Stimulated activated CD8-positive, alpha-beta memory T cell treated with anti-CD3 and anti-CD28 coated beads, Interleukin-4, amount 100 ng/mL, for 4 hours (primary cell): ENCODE data around the gene SFN.
"Not testable (repeated sequence)": the region's sequence is repeated elsewhere in the genome, so short reads cannot be mapped to it uniquely, and the experiment has no call there.

ENCODE experiments used
- DNase-seq, 2 donors: peaks; one replicate each; pipeline ENCODE4 v3.0.0-alpha.2; 2020; ENCODE audit warnings: low read depth in 2 of 2, low spot score in 1 of 2

Gene SFN

GRCh38 chr1:26862781-26863684 lies at the start of gene SFN:
Gene SFN, plus strand, starts transcription at chr1:26863149. Its CDS starts 64 bp downstream, at chr1:26863213.
- DNase-seq: no peak

GRCh38 chr1:26814377-26814776 lies 48.6 kb upstream of the SFN start:
- no peak for DNase-seq

- no peak for DNase-seq
These were observed 48.1 kb upstream of the SFN start for GRCh38 chr1:26814893-26815292.

GRCh38 chr1:26820784-26821269 lies 42.1 kb upstream of the SFN start:
- DNase-seq: no peak

- DNase-seq: no peak
These were observed 40.1 kb upstream of the SFN start for GRCh38 chr1:26822737-26823395.

- DNase-seq: no peak
These were observed 38.2 kb upstream of the SFN start for GRCh38 chr1:26824731-26825130.

- DNase-seq: peak in 1 of 2 donors; percentile 36
These were observed 36.5 kb upstream of the SFN start, which contains the start of gene ZDHHC18 for GRCh38 chr1:26826261-26827105. Gene ZDHHC18, plus strand, starts transcription at chr1:26826688. Its CDS starts 117 bp downstream, at chr1:26826805.

GRCh38 chr1:26827106-26827604 lies 35.8 kb upstream of the SFN start:
- no peak for DNase-seq

- no peak for DNase-seq
These were observed 35.3 kb upstream of the SFN start for GRCh38 chr1:26827663-26828062.

GRCh38 chr1:26828411-26828991 lies 34.4 kb upstream of the SFN start:
- no peak for DNase-seq

- no peak for DNase-seq
These were observed 33.6 kb upstream of the SFN start for GRCh38 chr1:26829184-26829911.

- no peak for DNase-seq
These were observed 31.9 kb upstream of the SFN start for GRCh38 chr1:26831059-26831458.

GRCh38 chr1:26831546-26832248 lies 31.3 kb upstream of the SFN start:
- DNase-seq: no peak

GRCh38 chr1:26832249-26832960 lies 30.5 kb upstream of the SFN start:
- DNase-seq: no peak

- DNase-seq: peak; percentile 71 to 80
These were observed 29.2 kb upstream of the SFN start for GRCh38 chr1:26833432-26834405.

GRCh38 chr1:26837665-26838064 lies 25.3 kb upstream of the SFN start:
- DNase-seq: not testable (repeated sequence)
